HG02938 (cell line): Measurements from ENCODE around the gene C17orf58.
"Not testable (repeated sequence)": the region's sequence is repeated elsewhere in the genome, so short reads cannot be mapped to it uniquely, and the experiment has no call there.

Experiments
- ATAC-seq: cut with Tn5 transposase; IDR thresholded peaks from one replicate; pipeline ENCODE4 v1.9.1; 2021; ENCODE audit warnings: mild to moderate bottlenecking, moderate library complexity; ENCODE audit not compliant: unreplicated experiment

The C17orf58 gene

GRCh38 chr17:67962156-67962555 lies 34.1 kb downstream of the C17orf58 start:
- ATAC-seq: not testable (repeated sequence)

- not testable (repeated sequence) for ATAC-seq
Measured at GRCh38 chr17:67960276-67960675, 36.0 kb downstream of the C17orf58 start.

- ATAC-seq: no peak
Measured at GRCh38 chr17:67959510-67959909, 36.8 kb downstream of the C17orf58 start.

- ATAC-seq: no peak
Measured at GRCh38 chr17:67950945-67951344, 45.3 kb downstream of the C17orf58 start.

- ATAC-seq: no peak
Measured at GRCh38 chr17:67947325-67947813, 48.9 kb downstream of the C17orf58 start.

GRCh38 chr17:67946513-67946912 lies 49.8 kb downstream of the C17orf58 start:
- no peak for ATAC-seq

- ATAC-seq: no peak
Measured at GRCh38 chr17:67944035-67944434, 52.2 kb downstream of the C17orf58 start.

GRCh38 chr17:67942810-67943209 lies 53.5 kb downstream of the C17orf58 start:
- no peak for ATAC-seq
